HG03159 (cell line): Measurements from ENCODE around the gene DIAPH2.
A peak's percentile ranks its signal among the peaks of the same experiment; 100 is the strongest.

Source experiments
- ATAC-seq: cut with Tn5 transposase; IDR thresholded peaks from one replicate; pipeline ENCODE4 v1.9.1; 2021; ENCODE audit warnings: mild to moderate bottlenecking, moderate library complexity; ENCODE audit not compliant: unreplicated experiment

The DIAPH2 gene

GRCh38 chrX:96684339-96685209, at the start of gene DIAPH2:
Gene DIAPH2, plus strand, starts transcription at chrX:96684842.
- ATAC-seq: peak; percentile 88

GRCh38 chrX:96650023-96650422, 34.6 kb upstream of the DIAPH2 start:
- no peak for ATAC-seq

GRCh38 chrX:96655947-96656623, 28.6 kb upstream of the DIAPH2 start:
- no peak for ATAC-seq

- ATAC-seq: no peak
Measured at GRCh38 chrX:96682516-96682915, 2.1 kb upstream of the DIAPH2 start.

GRCh38 chrX:96683997-96684338, 674 bp upstream of the DIAPH2 start:
- ATAC-seq: no peak

GRCh38 chrX:96685210-96686099, 813 bp downstream of the DIAPH2 start:
- peak; percentile 33 for ATAC-seq

- ATAC-seq: no peak
Measured at GRCh38 chrX:96687776-96688175, 3.1 kb downstream of the DIAPH2 start.

GRCh38 chrX:96688789-96689188, 4.1 kb downstream of the DIAPH2 start:
- no peak for ATAC-seq

- ATAC-seq: no peak
Measured at GRCh38 chrX:96689991-96690390, 5.3 kb downstream of the DIAPH2 start.

- no peak for ATAC-seq
Measured at GRCh38 chrX:96692454-96692853, 7.8 kb downstream of the DIAPH2 start.

GRCh38 chrX:96692890-96693289, 8.2 kb downstream of the DIAPH2 start:
- no peak for ATAC-seq

- no peak for ATAC-seq
Measured at GRCh38 chrX:96693407-96693806, 8.8 kb downstream of the DIAPH2 start.

GRCh38 chrX:96696462-96696861, 11.8 kb downstream of the DIAPH2 start:
- no peak for ATAC-seq

GRCh38 chrX:96700625-96701024, 16.0 kb downstream of the DIAPH2 start:
- no peak for ATAC-seq

- ATAC-seq: no peak
Measured at GRCh38 chrX:96703379-96703778, 18.7 kb downstream of the DIAPH2 start.

- ATAC-seq: no peak
Measured at GRCh38 chrX:96703816-96704215, 19.2 kb downstream of the DIAPH2 start.

- no peak for ATAC-seq
Measured at GRCh38 chrX:96704629-96705028, 20.0 kb downstream of the DIAPH2 start.

- no peak for ATAC-seq
Measured at GRCh38 chrX:96705905-96706304, 21.3 kb downstream of the DIAPH2 start.

GRCh38 chrX:96707804-96708203, 23.2 kb downstream of the DIAPH2 start:
- ATAC-seq: no peak

GRCh38 chrX:96710031-96710430, 25.4 kb downstream of the DIAPH2 start:
- ATAC-seq: no peak

- no peak for ATAC-seq
Measured at GRCh38 chrX:96713303-96713702, 28.7 kb downstream of the DIAPH2 start.
